PC-9 (cell line): ENCODE results near the gene NAB2. TPM values are rescaled to one million over a fixed set of nuclear protein-coding genes. Genes with fewer than 3 reads are reported as not detected.

ENCODE experiments used
- BruUV-seq: library from RNA; stranded (reverse); fragments of 400-500 nt; replicated peaks from 2 replicates; lab custom pipeline; 2021; lab: Mats Ljungman, UMichigan
- CTCF ChIA-PET: fragments of 300-600 bp; sonication (Branson Sonifier 250); formaldehyde crosslinking; loops from one replicate; lab custom pipeline; 2022; ENCODE audit warnings: antibody characterized with exemption; lab: Charles Lee
- POLR2A ChIA-PET: fragments of 300-600 bp; sonication (Branson Sonifier 250); formaldehyde crosslinking; loops from one replicate; lab custom pipeline; 2022; ENCODE audit warnings: antibody characterized with exemption; ENCODE audit not compliant: unreplicated experiment; lab: Charles Lee
- DNase-seq, 2 experiments: peaks; one replicate each; pipeline versions ENCODE4 v3.0.0 to v3.0.0-alpha.2; 2015 to 2022; ENCODE audit warnings: mixed read lengths in 1 of 2
- H2AFZ ChIP-seq: fragments of 200-600 bp; sonication (generic); 2 replicates; pipeline ENCODE4 v1.8.1; 2017; ENCODE audit warnings: antibody characterized with exemption
- H3F3A ChIP-seq: fragments of 200-600 bp; sonication (generic); 2 replicates; pipeline ENCODE4 v1.8.1; 2017; ENCODE audit warnings: antibody characterized with exemption, mild to moderate bottlenecking, low read depth; ENCODE audit not compliant: insufficient read depth
- H3K27ac ChIP-seq: fragments of 200-600 bp; sonication (generic); 2 replicates; pipeline ENCODE4 v1.6.1; 2016; ENCODE audit warnings: mixed run types
- H3K27me3 ChIP-seq: fragments of 200-600 bp; sonication (generic); 2 replicates; pipeline ENCODE4 v1.6.1; 2016; ENCODE audit warnings: low read depth, mixed run types; ENCODE audit not compliant: insufficient read depth
- H3K36me3 ChIP-seq: fragments of 200-600 bp; sonication (generic); 2 replicates; pipeline ENCODE4 v1.6.1; 2016; ENCODE audit warnings: low read depth, mixed run types
- H3K4me1 ChIP-seq: fragments of 200-600 bp; sonication (generic); replicated peaks from 2 replicates; pipeline ENCODE4 v1.6.1; 2016; ENCODE audit warnings: mixed run types; ENCODE audit not compliant: insufficient read depth
- H3K4me2 ChIP-seq: fragments of 200-600 bp; sonication (generic); 2 replicates; pipeline ENCODE4 v1.6.1; 2017; ENCODE audit warnings: mixed run types
- H3K4me3 ChIP-seq: fragments of 200-600 bp; sonication (generic); 2 replicates; pipeline ENCODE4 v1.6.1; 2016; ENCODE audit warnings: mixed run types
- H3K79me2 ChIP-seq: fragments of 200-600 bp; sonication (generic); 2 replicates; pipeline ENCODE4 v1.6.1; 2017; ENCODE audit warnings: low read depth, mixed run types
- H3K9me2 ChIP-seq: fragments of 200-600 bp; sonication (generic); 2 replicates; pipeline ENCODE4 v1.8.1; 2017; ENCODE audit warnings: mild to moderate bottlenecking; ENCODE audit not compliant: insufficient read depth
- H3K9me3 ChIP-seq: fragments of 200-600 bp; sonication (generic); 2 replicates; pipeline ENCODE4 v1.8.1; 2016; ENCODE audit warnings: low read depth; ENCODE audit not compliant: insufficient read depth
- H4K20me1 ChIP-seq: fragments of 200-600 bp; sonication (generic); 2 replicates; pipeline ENCODE4 v1.8.1; 2017; ENCODE audit not compliant: insufficient read depth
- EZH2 ChIP-seq: fragments of 200-600 bp; sonication (generic); IDR thresholded peaks from 2 replicates; pipeline ENCODE4 v1.8.0; 2017; ENCODE audit warnings: antibody characterized with exemption, low read depth
- intact Hi-C: fragments of 100-400 bp; cut with micrococcal nuclease; formaldehyde crosslinking; loops from one replicate; pipeline ENCODE4 v1.10.0; 2022; ENCODE audit not compliant: unreplicated experiment
- total RNA-seq: library from RNA; stranded (reverse); gene quantifications from 2 replicates; pipeline ENCODE4 v1.2.3, GENCODE V29; 2021
- TF ChIP-seq, protein P1 (sequence below): fragments of 200-600 bp; sonication (generic); conservative IDR thresholded peaks from 2 replicates; pipeline ENCODE4 v1.6.1; 2017; ENCODE audit warnings: mixed run types, antibody characterized with exemption, mild to moderate bottlenecking, moderate library complexity

NAB2 gene
- total RNA-seq, 1 experiment from 2014 or later, result 13.8 TPM

GRCh38 chr12:57133916-57134315 lies 45.0 kb downstream of the NAB2 start:
- no peaks in the 10 kb centered on the region for H4K20me1 ChIP-seq
- no peak overlapping the region for H2AFZ ChIP-seq
- peaks cover 5% of the 10 kb centered on the region for H3K4me1 ChIP-seq
- no peaks in the 10 kb centered on the region for H3K9me2 ChIP-seq
- H3K27me3 ChIP-seq, result no peaks in the 10 kb centered on the region
- TF ChIP-seq EZH2, result no peak
- TF ChIP-seq, protein P1, sequence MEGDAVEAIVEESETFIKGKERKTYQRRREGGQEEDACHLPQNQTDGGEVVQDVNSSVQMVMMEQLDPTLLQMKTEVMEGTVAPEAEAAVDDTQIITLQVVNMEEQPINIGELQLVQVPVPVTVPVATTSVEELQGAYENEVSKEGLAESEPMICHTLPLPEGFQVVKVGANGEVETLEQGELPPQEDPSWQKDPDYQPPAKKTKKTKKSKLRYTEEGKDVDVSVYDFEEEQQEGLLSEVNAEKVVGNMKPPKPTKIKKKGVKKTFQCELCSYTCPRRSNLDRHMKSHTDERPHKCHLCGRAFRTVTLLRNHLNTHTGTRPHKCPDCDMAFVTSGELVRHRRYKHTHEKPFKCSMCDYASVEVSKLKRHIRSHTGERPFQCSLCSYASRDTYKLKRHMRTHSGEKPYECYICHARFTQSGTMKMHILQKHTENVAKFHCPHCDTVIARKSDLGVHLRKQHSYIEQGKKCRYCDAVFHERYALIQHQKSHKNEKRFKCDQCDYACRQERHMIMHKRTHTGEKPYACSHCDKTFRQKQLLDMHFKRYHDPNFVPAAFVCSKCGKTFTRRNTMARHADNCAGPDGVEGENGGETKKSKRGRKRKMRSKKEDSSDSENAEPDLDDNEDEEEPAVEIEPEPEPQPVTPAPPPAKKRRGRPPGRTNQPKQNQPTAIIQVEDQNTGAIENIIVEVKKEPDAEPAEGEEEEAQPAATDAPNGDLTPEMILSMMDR, result no peak
- DNase-seq, result no peak
- H3F3A ChIP-seq, result peaks cover 6% of the 10 kb centered on the region; the same call in 1 of the 2 replicates
- no TSS peak for BruUV-seq
- POLR2A ChIA-PET, result no interaction called here
- no peaks in the 10 kb centered on the region for H3K9me3 ChIP-seq
- no peak overlapping the region for H3K4me2 ChIP-seq
- intact Hi-C loops, result no loop called here
- H3K27ac ChIP-seq, result no peak overlapping the region
- no peaks in the 10 kb centered on the region for H3K36me3 ChIP-seq
- CTCF ChIA-PET, result no interaction called here
- H3K79me2 ChIP-seq, result no peaks in the 10 kb centered on the region
- no peak overlapping the region for H3K4me3 ChIP-seq

GRCh38 chr12:57134949-57135348 lies 46.0 kb downstream of the NAB2 start:
- no peaks in the 10 kb centered on the region for H3K9me3 ChIP-seq
- no peak overlapping the region for H3K4me2 ChIP-seq
- H3K4me1 ChIP-seq, result peaks cover 6% of the 10 kb centered on the region
- H4K20me1 ChIP-seq, result no peaks in the 10 kb centered on the region
- intact Hi-C loops, result no loop called here
- no TSS peak for BruUV-seq
- H3K9me2 ChIP-seq, result no peaks in the 10 kb centered on the region
- no peak for DNase-seq
- no peak overlapping the region for H2AFZ ChIP-seq
- H3F3A ChIP-seq, result peaks cover 3% of the 10 kb centered on the region; the same call in 1 of the 2 replicates
- POLR2A ChIA-PET, result no interaction called here
- no peak overlapping the region for H3K4me3 ChIP-seq
- H3K79me2 ChIP-seq, result no peaks in the 10 kb centered on the region
- no peaks in the 10 kb centered on the region for H3K27me3 ChIP-seq
- CTCF ChIA-PET, result no interaction called here
- H3K27ac ChIP-seq, result no peak overlapping the region
- no peaks in the 10 kb centered on the region for H3K36me3 ChIP-seq
- TF ChIP-seq, protein P1, result no peak
- TF ChIP-seq EZH2, result no peak

- Histone ChIP-seq H3K27ac (no peak overlapping the region), H3K9me2 (no peaks in the 10 kb centered on the region), H2AFZ (no peak overlapping the region), H3K4me2 (no peak overlapping the region), H3K4me1 (peaks cover 6% of the 10 kb centered on the region), H3K79me2 (no peaks in the 10 kb centered on the region), H3K9me3 (no peaks in the 10 kb centered on the region), H3F3A (no peaks in the 10 kb centered on the region), H4K20me1 (no peaks in the 10 kb centered on the region), H3K27me3 (no peaks in the 10 kb centered on the region), H3K4me3 (no peak overlapping the region), H3K36me3 (no peaks in the 10 kb centered on the region)
- no peak for DNase-seq
- ChIA-PET POLR2A (interaction anchor here (0.6 kb wide), 1 partner anchor 8 kb away, joined by 5 read pairs; no protein-coding TSS in a partner anchor), CTCF (interaction anchor here (0.6 kb wide), 1 partner anchor 105 kb away, joined by 3 read pairs; no protein-coding TSS in a partner anchor)
- no TSS peak for BruUV-seq
- TF ChIP-seq, protein P1, result no peak
- no peak for TF ChIP-seq EZH2
- intact Hi-C loops, result no loop called here
Observed at GRCh38 chr12:57135527-57136326, 46.8 kb downstream of the NAB2 start.
